ENCODE results near the gene PCYT1A.
"Not testable (repeated sequence)": the region's sequence is repeated elsewhere in the genome, so short reads cannot be mapped to it uniquely, and the experiment has no call there.

The PCYT1A gene

DNA sequence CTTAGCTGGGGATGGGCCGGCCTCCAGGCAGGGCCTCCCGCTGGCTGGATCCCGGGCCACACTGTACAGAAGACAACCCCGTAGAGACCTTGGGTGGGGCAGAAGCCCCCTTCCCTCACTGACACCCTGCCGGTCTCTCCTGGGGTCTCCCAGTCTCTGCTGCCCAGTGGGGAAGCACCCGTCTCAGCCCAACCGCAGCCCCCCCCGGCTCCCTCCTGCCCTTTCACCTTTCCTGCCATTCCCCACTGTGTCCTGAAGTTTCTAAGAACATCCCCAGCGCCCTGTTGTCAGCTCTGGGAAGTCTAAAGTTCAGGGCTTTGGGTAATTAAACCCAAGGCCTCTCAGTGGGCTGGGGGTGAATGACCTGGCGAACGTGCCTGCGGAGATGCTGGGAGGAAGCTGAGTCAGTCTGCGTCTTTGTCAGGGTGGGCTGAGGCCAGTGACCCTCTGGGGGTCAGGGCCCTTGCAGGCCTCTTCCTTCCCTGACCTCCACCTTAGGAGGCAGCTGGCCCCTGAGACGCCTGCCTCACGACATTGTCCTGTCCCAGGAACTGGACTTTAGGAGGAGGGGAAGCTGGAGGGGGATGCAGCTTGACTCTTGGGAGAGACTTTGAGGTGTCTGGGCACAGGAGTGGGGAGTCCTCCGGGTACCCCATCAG lies 72.6 kb downstream of the PCYT1A start:
- H3K4me3 ChIP-seq (ENCODE audit: low read length), result no peak overlapping the region
- no peak for DNase-seq (ENCODE audit: low read depth)
- TF ChIP-seq, protein P1, sequence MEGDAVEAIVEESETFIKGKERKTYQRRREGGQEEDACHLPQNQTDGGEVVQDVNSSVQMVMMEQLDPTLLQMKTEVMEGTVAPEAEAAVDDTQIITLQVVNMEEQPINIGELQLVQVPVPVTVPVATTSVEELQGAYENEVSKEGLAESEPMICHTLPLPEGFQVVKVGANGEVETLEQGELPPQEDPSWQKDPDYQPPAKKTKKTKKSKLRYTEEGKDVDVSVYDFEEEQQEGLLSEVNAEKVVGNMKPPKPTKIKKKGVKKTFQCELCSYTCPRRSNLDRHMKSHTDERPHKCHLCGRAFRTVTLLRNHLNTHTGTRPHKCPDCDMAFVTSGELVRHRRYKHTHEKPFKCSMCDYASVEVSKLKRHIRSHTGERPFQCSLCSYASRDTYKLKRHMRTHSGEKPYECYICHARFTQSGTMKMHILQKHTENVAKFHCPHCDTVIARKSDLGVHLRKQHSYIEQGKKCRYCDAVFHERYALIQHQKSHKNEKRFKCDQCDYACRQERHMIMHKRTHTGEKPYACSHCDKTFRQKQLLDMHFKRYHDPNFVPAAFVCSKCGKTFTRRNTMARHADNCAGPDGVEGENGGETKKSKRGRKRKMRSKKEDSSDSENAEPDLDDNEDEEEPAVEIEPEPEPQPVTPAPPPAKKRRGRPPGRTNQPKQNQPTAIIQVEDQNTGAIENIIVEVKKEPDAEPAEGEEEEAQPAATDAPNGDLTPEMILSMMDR (IDR thresholded peaks at IDR 0.05; ENCODE audit: insufficient read depth, low read depth, low read length, missing control alignments), result no peak

DNA sequence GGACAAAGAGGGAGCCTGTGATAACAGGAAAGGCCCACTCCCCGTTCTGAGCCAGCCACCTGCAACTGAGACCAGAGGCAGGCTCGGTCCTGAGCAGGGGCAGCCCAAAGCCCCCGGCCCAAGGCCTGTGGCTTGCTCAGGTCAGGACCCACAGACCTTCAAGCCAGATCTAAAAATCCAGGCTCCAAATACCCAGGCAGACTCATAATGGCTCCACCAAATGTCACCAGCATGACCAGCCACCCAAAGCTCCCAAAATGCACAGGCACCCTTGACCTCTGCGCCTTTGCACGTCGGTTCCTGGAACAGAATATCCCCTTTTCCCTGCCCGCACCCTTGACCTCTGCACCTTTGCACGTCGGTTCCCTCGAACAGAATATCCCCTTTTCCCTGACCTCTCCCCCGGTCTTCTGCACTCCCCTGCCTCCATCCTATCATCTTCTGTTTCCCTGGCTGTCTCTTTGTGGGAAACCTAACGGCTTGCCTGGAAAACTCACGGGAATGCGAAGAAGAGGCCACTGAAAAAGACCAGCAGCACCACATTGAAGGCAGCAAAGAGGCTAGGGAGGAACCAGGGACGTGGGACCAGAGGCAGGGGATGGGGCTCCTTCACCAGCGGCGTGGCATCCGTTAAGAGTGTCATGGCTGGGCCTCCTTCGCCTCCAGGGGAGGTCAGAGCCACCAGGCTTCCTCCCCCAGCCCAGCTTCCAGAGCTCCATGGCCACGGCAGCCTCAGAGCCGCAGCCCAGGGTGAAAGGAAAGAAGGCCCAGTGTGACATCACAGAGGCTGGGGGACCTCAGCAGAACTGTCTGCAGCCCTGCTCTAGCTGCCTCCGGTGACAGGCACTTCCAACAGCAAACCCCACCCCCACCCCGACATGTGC lies 76.6 kb downstream of the PCYT1A start, which contains the start of gene ZDHHC19:
TSS of gene ZDHHC19 (minus strand) at position 728 of the 884 bp plus-strand sequence. CDS start at position 643, 85 bp downstream.
- H3K4me3 ChIP-seq (ENCODE audit: low read length), result no peak within 1 kb of the TSS
- DNase-seq (ENCODE audit: low read depth), result no peak
- TF ChIP-seq, protein P1 (IDR thresholded peaks at IDR 0.05; ENCODE audit: insufficient read depth, low read depth, low read length, missing control alignments), result no peak

DNA sequence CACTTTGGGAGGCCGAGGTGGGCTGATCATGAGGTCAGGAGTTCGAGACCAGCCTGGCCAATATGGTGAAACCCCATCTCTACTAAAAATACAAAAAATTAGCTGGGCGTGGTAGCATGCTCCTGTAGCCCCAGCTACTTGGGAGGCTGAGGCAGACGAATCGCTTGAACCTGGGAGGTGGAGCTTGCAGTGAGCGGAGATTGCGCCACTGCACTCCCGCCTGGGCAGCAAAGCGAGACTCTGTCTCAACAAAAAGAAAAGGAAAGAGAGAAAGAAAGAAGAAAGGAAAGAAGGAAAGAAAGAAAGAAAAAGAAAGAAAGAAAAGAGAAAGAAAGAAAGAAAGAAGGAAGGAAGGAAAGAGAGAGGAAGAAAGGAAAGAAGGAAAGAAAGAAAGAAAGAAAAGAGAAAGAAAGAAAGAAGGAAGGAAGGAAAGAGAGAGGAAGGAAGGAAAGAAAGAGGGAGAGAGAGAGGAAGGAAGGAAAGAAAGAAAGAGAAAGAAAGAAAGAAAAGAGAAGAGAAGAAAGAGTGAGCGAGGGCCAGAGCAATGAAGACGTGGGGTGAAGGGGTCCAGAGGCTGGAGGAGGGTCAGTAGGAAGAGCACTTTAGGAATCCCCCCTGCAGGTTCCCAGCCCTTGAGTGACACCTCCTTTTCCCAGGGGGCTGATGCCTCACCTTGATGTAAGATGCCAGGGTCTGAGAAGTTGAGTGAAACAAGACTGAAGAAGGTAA lies 77.4 kb downstream of the PCYT1A start:
- not testable (repeated sequence) for DNase-seq (ENCODE audit: low read depth); H3K4me3 ChIP-seq (ENCODE audit: low read length)

DNA sequence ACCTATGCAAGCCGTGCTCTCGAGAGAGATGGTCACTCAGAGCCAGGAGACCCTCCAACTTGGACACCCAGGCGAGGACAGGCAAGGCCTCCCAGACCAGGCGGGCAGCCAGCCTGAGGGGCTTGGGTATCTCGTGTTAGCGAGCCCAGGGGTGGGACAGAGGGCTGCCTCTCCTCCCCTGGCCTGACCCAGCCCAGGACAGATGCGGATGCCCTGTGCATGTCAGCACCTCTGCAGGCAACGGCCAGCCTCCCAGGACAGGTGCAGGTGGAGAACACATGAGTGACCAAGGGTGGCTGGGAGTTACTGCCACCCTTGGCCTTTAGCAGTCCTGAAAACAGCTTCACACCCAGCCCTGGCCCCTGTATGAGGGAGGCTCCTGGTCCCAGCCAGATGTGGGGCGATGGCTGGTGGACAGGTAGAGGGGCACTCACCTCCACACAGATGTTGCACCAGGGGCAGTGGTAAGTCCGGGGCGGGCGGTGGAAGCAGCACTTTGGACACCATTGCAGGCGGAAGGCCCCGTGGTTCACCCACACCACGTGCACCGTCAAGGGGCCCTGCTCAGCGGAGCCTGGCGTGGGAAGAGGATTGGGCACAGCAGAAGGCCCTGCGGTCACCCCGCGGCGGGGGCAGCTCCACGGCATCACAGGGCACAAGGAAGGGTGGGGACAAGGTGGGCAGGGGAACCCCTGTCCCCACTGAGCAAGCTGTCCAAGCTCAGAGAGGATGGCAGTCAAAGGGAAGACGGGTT lies 78.4 kb downstream of the PCYT1A start:
- H3K4me3 ChIP-seq (ENCODE audit: low read length), result no peak overlapping the region
- TF ChIP-seq, protein P1 (IDR thresholded peaks at IDR 0.05; ENCODE audit: insufficient read depth, low read depth, low read length, missing control alignments), result no peak
- no peak for DNase-seq (ENCODE audit: low read depth)

DNA sequence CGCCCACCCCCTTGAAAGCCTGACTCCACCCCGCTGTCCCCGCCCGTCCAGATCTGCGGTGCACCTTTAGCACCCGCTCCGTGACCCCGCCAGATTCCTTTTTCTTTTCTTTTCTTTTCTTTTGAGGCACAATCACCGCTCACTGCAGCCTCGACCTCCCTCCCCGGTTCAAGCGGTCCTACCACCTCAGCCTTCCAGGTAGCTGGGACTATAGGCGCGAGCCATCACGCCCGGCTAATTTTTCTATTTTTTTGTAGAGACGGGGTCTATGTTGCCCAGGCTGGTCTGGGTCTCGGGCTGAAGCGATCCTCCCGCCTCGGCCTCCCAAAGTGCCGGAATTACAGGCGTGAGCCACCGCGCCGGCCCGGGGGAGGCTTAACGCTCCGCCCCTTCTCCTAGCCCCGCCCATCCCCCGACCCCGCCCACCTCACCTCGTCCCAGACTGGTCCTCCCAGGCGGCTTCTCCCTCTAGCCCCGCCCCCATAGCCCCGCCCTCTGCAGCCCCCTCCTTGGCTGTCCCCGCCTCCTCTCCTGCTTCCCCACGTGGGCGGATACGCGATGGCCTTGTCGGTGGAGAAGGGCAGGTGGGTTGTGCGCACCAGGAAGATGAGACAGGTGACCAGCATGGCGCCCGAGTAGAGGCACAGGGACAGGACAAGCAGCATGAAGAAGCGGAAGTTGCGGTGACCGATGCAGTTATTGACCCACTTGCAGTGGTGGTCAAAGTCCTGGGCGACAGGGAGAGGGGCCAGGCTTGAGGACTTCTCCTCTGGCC lies 79.5 kb downstream of the PCYT1A start:
- DNase-seq (ENCODE audit: low read depth), result peak; percentile 59
- H3K4me3 ChIP-seq (ENCODE audit: low read length), result peak overlapping the region; percentile 37
- TF ChIP-seq, protein P1 (IDR thresholded peaks at IDR 0.05; ENCODE audit: insufficient read depth, low read depth, low read length, missing control alignments), result no peak

DNA sequence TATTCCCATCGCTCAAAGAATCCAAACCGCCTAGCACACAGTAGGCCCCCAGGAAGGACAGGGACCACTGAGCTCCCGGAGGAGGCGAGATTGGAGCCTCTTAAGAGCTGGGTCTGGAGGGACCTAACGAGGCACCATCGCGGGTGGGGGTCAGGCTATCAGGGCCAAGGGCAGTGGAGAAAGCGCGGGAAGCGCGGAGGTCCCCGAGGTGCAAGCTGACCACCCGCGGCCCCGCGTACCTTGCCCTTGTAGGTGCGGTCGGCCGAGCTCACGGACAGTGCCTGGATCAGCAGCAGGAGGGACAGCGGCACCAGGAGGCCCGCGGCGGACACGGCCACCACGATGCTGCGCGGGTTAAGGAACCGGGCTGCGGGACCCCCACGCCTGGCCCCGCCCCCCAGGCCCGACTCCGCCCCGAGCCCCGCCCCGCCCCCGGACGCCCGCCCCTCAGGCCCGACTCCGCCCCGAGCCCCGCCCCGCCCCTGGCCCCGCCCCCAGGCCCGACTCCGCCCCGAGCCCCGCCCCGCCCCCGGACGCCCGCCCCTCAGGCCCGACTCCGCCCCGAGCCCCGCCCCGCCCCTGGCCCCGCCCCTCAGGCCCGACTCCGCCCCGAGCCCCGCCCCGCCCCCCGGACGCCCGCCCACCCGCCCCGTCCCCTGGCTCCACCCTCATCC lies 80.2 kb downstream of the PCYT1A start:
- TF ChIP-seq, protein P1 (IDR thresholded peaks at IDR 0.05; ENCODE audit: insufficient read depth, low read depth, low read length, missing control alignments), result no peak
- peak overlapping the region; percentile 29 for H3K4me3 ChIP-seq (ENCODE audit: low read length)
- no peak for DNase-seq (ENCODE audit: low read depth)

DNA sequence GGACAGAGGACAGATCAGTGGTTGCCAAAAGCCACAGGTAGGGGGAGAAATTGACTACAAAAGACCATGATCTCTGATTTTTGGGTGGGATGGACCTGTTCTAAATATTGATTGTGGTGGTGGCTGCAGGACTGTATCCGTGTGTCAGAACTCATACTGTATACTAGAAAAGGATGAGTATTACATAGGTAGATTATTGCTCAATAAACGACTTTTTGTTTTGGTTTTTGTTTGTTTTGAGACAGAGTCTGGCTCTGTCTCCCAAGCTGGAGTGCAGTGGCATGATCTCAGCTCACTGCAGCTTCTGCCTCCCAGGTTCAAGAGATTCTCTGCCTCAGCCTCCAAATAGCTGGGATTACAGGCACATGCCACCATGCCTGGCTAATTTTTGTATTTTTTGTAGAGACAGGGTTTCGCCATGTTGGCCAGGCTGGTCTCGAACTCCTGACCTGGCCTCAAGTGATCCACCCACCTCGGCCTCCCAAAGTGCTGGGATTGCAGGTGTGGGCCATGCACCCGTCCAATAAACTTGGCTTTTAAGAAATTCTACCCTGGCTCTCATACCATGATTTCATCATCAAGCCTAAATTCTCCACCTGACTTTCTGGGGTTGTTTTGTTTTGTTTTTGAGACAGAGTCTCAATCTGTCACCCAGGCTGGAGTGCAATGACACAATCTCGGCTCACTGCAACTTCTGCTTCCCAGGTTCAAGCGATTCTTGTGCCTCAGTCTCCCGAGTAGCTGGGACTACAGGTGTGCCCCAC lies 81.9 kb downstream of the PCYT1A start:
- H3K4me3 ChIP-seq (ENCODE audit: low read length), result not testable (repeated sequence)

More for the DNA sequence above, 81.9 kb downstream of the PCYT1A start:
- not testable (repeated sequence) for DNase-seq (ENCODE audit: low read depth)

Data from epithelial cell of esophagus (primary cell).